ENCODE results near the gene BABAM2.
"Not testable (repeated sequence)": the region's sequence is repeated elsewhere in the genome, so short reads cannot be mapped to it uniquely, and the experiment has no call there.

- TF ChIP-seq POLR2A (IDR thresholded peaks at IDR 0.05; ENCODE audit: low read depth, low read length); CTCF (conservative IDR thresholded peaks at IDR 0.05; ENCODE audit: low read depth, low read length); BHLHE40 (IDR thresholded peaks at IDR 0.05; ENCODE audit: low read depth, low read length); RCOR1 (IDR thresholded peaks at IDR 0.05; ENCODE audit: insufficient replicate concordance, low read length); RAD21 (IDR thresholded peaks at IDR 0.05; ENCODE audit: low read length): not testable (repeated sequence)
Observed at GRCh38 chr2:28371728-28372127, 481.2 kb downstream of the BABAM2 start.
